HCT116 (cell line): ENCODE data around the gene POLA1. TPM values are rescaled to one million over a fixed set of nuclear protein-coding genes. Genes with fewer than 3 reads are reported as not detected.

ENCODE experiments used
- ATAC-seq: fragments of 200-7000 bp; cut with Tn5 transposase; 2 replicates; pipeline ENCODE4 v1.9.1; 2020; ENCODE audit warnings: mild to moderate bottlenecking, moderate library complexity
- BruUV-seq: library from RNA; stranded (reverse); fragments of 400-500 nt; replicated peaks from 2 replicates; lab custom pipeline; 2021; lab: Mats Ljungman, UMichigan
- CTCF ChIA-PET: fragments of 300-600 bp; sonication (Branson Sonifier 250); formaldehyde crosslinking; loops from one replicate; lab custom pipeline; 2021; ENCODE audit warnings: antibody characterized with exemption; lab: Charles Lee
- POLR2A ChIA-PET: fragments of 300-600, 350-600 bp; sonication (Branson Sonifier 250); formaldehyde crosslinking; loops from one replicate; lab custom pipeline; 2021; ENCODE audit warnings: antibody characterized with exemption; lab: Charles Lee
- RAD21 ChIA-PET, 2 experiments: fragments of 300-600 bp; sonication (Branson Sonifier 250); formaldehyde crosslinking; loops; one replicate each; lab custom pipeline; 2023; ENCODE audit warnings: low total read pairs in 2 of 2; ENCODE audit not compliant: uncharacterized antibody in 2 of 2, unreplicated experiment in 2 of 2, low non-redundant PET in 1 of 2; lab: Charles Lee
- DNase-seq: peaks from one replicate; pipeline ENCODE4 v3.0.0-alpha.2; 2010; ENCODE audit warnings: low read depth, low spot score
- H2AFZ ChIP-seq: fragments of 200-600 bp; shearing (Covaris generic), sonication (generic); 2 replicates; pipeline ENCODE4 v1.6.1; 2017; ENCODE audit warnings: low read depth, mixed run types, mixed read lengths, antibody characterized with exemption, low read length; ENCODE audit not compliant: poor library complexity, severe bottlenecking
- H3K27ac ChIP-seq: 2 replicates; pipeline ENCODE4 v1.5.1; 2012; ENCODE audit warnings: low read depth, low read length
- H3K27me3 ChIP-seq: fragments of 200-600 bp; sonication (generic); 2 replicates; pipeline ENCODE4 v1.6.1; 2016; ENCODE audit warnings: mixed run types, low read length, mixed read lengths; ENCODE audit not compliant: insufficient read depth
- H3K36me3 ChIP-seq, 2 experiments: fragments of 200-500 bp in 1 of 2; fragments of 200-600 bp in 1 of 2; sonication (Bioruptor generic) in 1 of 2; sonication (generic) in 1 of 2; 2 replicates each; pipeline versions ENCODE4 v1.5.1 to v1.6.1; 2014 to 2016; ENCODE audit warnings: low read length in 2 of 2, inconsistent platforms in 1 of 2, mixed read lengths in 1 of 2, mixed run types in 1 of 2; ENCODE audit not compliant: insufficient read depth in 2 of 2, control insufficient read depth in 1 of 2
- H3K4me1 ChIP-seq, 2 experiments: fragments of 200-600 bp in 1 of 2; sonication (generic) in 1 of 2; 2 replicates each; pipeline versions ENCODE4 v1.5.1 to v1.6.1; 2012 to 2017; ENCODE audit warnings: low read length in 2 of 2, inconsistent platforms in 1 of 2, mild to moderate bottlenecking in 1 of 2, mixed read lengths in 1 of 2, mixed run types in 1 of 2, moderate library complexity in 1 of 2; ENCODE audit not compliant: insufficient read depth in 2 of 2, control insufficient read depth in 1 of 2
- H3K4me2 ChIP-seq: fragments of 200-600 bp; sonication (generic); 2 replicates; pipeline ENCODE4 v1.6.1; 2017; ENCODE audit warnings: mixed run types, low read length, mixed read lengths
- H3K4me3 ChIP-seq, 2 experiments: fragments of 200-600 bp in 1 of 2; sonication (generic) in 1 of 2; replicated peaks in 1 of 2; 2 replicates each; pipeline ENCODE4 v1.5.1; 2011 to 2016; ENCODE audit warnings: low read length in 2 of 2, control low read depth in 1 of 2, low read depth in 1 of 2, mild to moderate bottlenecking in 1 of 2, mixed read lengths in 1 of 2, mixed run types in 1 of 2
- H3K79me2 ChIP-seq: fragments of 200-600 bp; sonication (generic); 2 replicates; pipeline ENCODE4 v1.6.1; 2017; ENCODE audit warnings: mild to moderate bottlenecking, mixed run types, low read length, moderate library complexity, mixed read lengths; ENCODE audit not compliant: insufficient read depth
- H3K9ac ChIP-seq: fragments of 200-600 bp; sonication (generic); 2 replicates; pipeline ENCODE4 v1.6.1; 2016; ENCODE audit warnings: low read length, mixed read lengths
- H3K9me2 ChIP-seq: fragments of 200-600 bp; sonication (generic), shearing (Covaris generic); 2 replicates; pipeline ENCODE4 v1.6.1; 2017; ENCODE audit warnings: mixed run types, mild to moderate bottlenecking, moderate library complexity; ENCODE audit not compliant: insufficient read depth
- H3K9me3 ChIP-seq, 2 experiments: fragments of 200-500 bp in 1 of 2; fragments of 200-600 bp in 1 of 2; sonication (Bioruptor generic) in 1 of 2; sonication (generic) in 1 of 2; 2 replicates each; pipeline ENCODE4 v1.6.1; 2014 to 2017; ENCODE audit warnings: low read length in 2 of 2, mixed read lengths in 2 of 2, inconsistent platforms in 1 of 2, low read depth in 1 of 2, mild to moderate bottlenecking in 1 of 2, mixed run types in 1 of 2, moderate library complexity in 1 of 2; ENCODE audit not compliant: control insufficient read depth in 1 of 2, insufficient read depth in 1 of 2
- H4K20me1 ChIP-seq: fragments of 200-600 bp; sonication (generic), shearing (Covaris generic); 2 replicates; pipeline ENCODE4 v1.6.1; 2017; ENCODE audit warnings: mixed run types, mild to moderate bottlenecking, moderate library complexity; ENCODE audit not compliant: insufficient read depth
- SP1 ChIP-seq: IDR thresholded peaks from 2 replicates; pipeline ENCODE4 v1.6.1; 2012; ENCODE audit warnings: low read depth
- ZBTB33 ChIP-seq: IDR thresholded peaks from 2 replicates; pipeline ENCODE4 v1.6.1; 2011; ENCODE audit warnings: mild to moderate bottlenecking, low read length, moderate library complexity; ENCODE audit not compliant: insufficient replicate concordance; ENCODE audit errors: extremely low read depth
- ZFX ChIP-seq: fragments of 450-650 bp; IDR thresholded peaks from 2 replicates; pipeline ENCODE4 v1.6.1; 2017
- intact Hi-C: fragments of 100-400 bp; cut with micrococcal nuclease; formaldehyde crosslinking; loops from 2 replicates; pipeline ENCODE4 v1.10.0; 2022
- total RNA-seq: library from RNA; stranded (reverse); gene quantifications from one replicate; pipeline ENCODE4 v1.2.1, GENCODE V29; 2021; ENCODE audit not compliant: unreplicated experiment
- TF ChIP-seq, protein P1 (sequence below): IDR thresholded peaks from 2 replicates; pipeline ENCODE4 v1.6.1; 2012

Gene POLA1
- total RNA-seq, 1 experiment from 2014 or later: 27.0 TPM

DNA sequence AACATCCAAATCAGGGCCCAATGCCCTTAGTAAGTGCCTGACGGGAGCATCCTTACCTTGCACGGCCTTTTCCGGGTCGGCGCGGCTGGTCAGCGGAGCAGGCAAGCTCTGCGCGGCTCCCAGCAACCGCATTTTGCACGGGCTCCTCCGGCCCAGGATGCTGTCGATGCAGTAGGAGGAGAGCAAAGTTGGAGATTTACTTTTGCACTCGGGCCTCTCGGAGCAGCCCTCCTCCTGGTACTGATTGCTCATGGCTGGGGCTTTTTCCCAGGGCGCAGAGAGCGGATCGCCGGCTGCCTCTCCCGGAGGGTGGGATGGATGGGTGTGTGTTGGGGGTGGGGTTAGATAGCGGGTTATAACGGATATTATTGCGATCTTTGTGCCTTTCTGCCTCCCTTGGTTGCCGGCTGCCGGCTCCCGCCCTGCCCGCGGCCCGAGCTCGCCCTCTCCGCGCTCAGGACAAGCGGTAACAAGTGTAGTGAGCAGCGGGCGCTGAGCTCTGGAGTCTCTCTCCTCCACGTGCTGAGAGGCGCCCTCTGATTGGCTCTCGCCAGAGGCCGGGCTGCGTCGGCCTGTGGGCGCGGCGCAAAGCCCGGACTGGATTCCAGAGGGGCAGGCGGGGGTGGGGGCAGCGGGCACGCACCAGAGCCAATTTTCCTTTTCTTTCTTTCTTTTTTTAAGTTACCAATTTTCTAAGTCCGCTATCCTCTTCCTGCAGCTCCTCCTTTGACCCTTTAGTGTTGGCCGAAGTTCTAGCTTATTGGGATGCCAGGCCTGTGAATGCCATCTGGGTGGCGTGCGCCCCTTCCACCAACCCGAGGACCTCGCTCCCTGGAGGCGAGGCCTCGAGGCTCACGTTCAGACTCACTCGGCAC lies 322.0 kb downstream of the POLA1 start, which contains the start of gene ARX:
TSS of gene ARX (minus strand) at position 480 of the 875 bp plus-strand sequence. CDS start at position 252, 228 bp downstream.
- BruUV-seq: no TSS peak
- Histone ChIP-seq H3K4me3 (no peak within 1 kb of the TSS), H3K9me2 (no peaks in the 10 kb centered on the region), H3K9me3 (no peaks in the 10 kb centered on the region), H3K79me2 (no peaks in the 10 kb centered on the region), H3K9ac (no peak within 1 kb of the TSS), H3K36me3 (no peaks in the 10 kb centered on the region), H3K4me2 (peak within 1 kb of the TSS; percentile 21), H3K27ac (no peak within 1 kb of the TSS), H3K4me1 (peaks cover 7 to 12% of the 10 kb centered on the region in 2 experiments; a peak in 3 of 4 replicates), H2AFZ (no peak within 1 kb of the TSS), H3K27me3 (no peaks in the 10 kb centered on the region), H4K20me1 (no peaks in the 10 kb centered on the region)
- ATAC-seq: peak; percentile 84
- ChIA-PET RAD21 (no interaction called here), CTCF (no interaction called here), POLR2A (interaction anchor here (0.7 kb wide), 1 partner anchor 17 kb away, joined by 3 read pairs; no protein-coding TSS in a partner anchor)
- DNase-seq: peak; percentile 55
- intact Hi-C loops: no loop called here
- TF ChIP-seq, protein P1, sequence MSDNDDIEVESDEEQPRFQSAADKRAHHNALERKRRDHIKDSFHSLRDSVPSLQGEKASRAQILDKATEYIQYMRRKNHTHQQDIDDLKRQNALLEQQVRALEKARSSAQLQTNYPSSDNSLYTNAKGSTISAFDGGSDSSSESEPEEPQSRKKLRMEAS: peak; percentile 88
- TF ChIP-seq SP1: peak; percentile 54; the same call in 1 of the 2 replicates
- TF ChIP-seq ZFX: no peak

GRCh38 chrX:25016361-25016671 lies 322.6 kb downstream of the POLA1 start:
- Histone ChIP-seq H3K4me2 (no peak overlapping the region), H3K27ac (no peak overlapping the region), H3K9ac (no peak overlapping the region), H4K20me1 (no peaks in the 10 kb centered on the region), H2AFZ (no peak overlapping the region), H3K36me3 (no peaks in the 10 kb centered on the region), H3K79me2 (no peaks in the 10 kb centered on the region), H3K27me3 (no peaks in the 10 kb centered on the region), H3K4me3 (no peak overlapping the region), H3K9me2 (no peaks in the 10 kb centered on the region), H3K9me3 (no peaks in the 10 kb centered on the region), H3K4me1 (peaks cover 7 to 17% of the 10 kb centered on the region in 2 experiments; a peak in 3 of 4 replicates)
- POLR2A ChIA-PET: no interaction called here
- RAD21 ChIA-PET: no interaction called here
- no peak for TF ChIP-seq ZBTB33
- DNase-seq (no peak), ATAC-seq (no peak)
- intact Hi-C loops: no loop called here
- BruUV-seq: no TSS peak
- CTCF ChIA-PET: no interaction called here
